HL-60 (cell line): ENCODE measurements around the gene BUD31.

Source experiments
- DNase-seq, 2 experiments: peaks; one replicate each; pipeline ENCODE4 v3.0.0-alpha.2; 2010 to 2020; ENCODE audit warnings: low read depth in 1 of 2, low spot score in 1 of 2
- H3K27ac ChIP-seq: fragments of 250-450 bp; sonication (Bioruptor Pico); replicated peaks from 2 replicates; pipeline ENCODE4 v1.5.1; 2020; ENCODE audit warnings: mild to moderate bottlenecking, moderate library complexity
- H3K27me3 ChIP-seq: fragments of 250-450 bp; sonication (Bioruptor Pico); 2 replicates; pipeline ENCODE4 v1.5.1; 2021; ENCODE audit warnings: mild to moderate bottlenecking, moderate library complexity; ENCODE audit not compliant: insufficient read depth, poor library complexity, severe bottlenecking
- H3K4me3 ChIP-seq: replicated peaks from 2 replicates; pipeline ENCODE4 v1.5.1; 2011; ENCODE audit warnings: mild to moderate bottlenecking, control low read depth, low read length; ENCODE audit not compliant: insufficient read depth
- GABPA ChIP-seq: IDR thresholded peaks from 2 replicates; pipeline ENCODE4 v1.6.1; 2012; ENCODE audit warnings: low read depth
- POLR2AphosphoS5 ChIP-seq: IDR thresholded peaks from 2 replicates; pipeline ENCODE4 v1.6.1; 2012; ENCODE audit warnings: low read depth
- SPI1 ChIP-seq: IDR thresholded peaks from 2 replicates; pipeline ENCODE4 v1.6.1; 2012; ENCODE audit warnings: low read depth, mild to moderate bottlenecking, borderline replicate concordance
- TF ChIP-seq, protein P1 (sequence below): IDR thresholded peaks from one replicate; pipeline ENCODE4 v1.5.1; 2011; ENCODE audit warnings: low read length, control low read depth, inconsistent platforms; ENCODE audit not compliant: insufficient read depth
- TF ChIP-seq, protein P2 (sequence below): IDR thresholded peaks from 2 replicates; pipeline ENCODE4 v1.6.1; 2012; ENCODE audit warnings: low read depth; ENCODE audit not compliant: insufficient replicate concordance

BUD31 gene

DNA sequence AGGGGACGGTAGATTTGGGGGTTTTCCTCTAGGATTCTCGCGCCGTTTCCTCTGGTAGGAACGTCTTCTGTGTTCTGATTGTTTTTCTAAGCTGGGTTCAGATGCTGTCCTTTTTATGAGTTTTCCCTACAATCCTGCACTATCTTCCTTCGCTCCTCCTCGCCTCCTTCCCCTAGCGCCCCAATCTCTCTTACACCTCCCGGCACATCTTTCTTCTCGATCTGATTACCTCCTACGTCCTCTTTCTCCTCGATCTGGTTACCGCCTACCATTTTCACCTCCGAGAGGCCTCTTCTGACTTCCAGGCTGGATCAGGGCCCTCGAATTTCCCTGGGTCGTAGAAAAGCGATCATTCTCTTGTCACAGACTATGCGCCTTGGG, 413 bp downstream of the BUD31 start:
- TF ChIP-seq POLR2AphosphoS5 (no peak), SPI1 (no peak), GABPA (no peak)
- TF ChIP-seq, protein P1, sequence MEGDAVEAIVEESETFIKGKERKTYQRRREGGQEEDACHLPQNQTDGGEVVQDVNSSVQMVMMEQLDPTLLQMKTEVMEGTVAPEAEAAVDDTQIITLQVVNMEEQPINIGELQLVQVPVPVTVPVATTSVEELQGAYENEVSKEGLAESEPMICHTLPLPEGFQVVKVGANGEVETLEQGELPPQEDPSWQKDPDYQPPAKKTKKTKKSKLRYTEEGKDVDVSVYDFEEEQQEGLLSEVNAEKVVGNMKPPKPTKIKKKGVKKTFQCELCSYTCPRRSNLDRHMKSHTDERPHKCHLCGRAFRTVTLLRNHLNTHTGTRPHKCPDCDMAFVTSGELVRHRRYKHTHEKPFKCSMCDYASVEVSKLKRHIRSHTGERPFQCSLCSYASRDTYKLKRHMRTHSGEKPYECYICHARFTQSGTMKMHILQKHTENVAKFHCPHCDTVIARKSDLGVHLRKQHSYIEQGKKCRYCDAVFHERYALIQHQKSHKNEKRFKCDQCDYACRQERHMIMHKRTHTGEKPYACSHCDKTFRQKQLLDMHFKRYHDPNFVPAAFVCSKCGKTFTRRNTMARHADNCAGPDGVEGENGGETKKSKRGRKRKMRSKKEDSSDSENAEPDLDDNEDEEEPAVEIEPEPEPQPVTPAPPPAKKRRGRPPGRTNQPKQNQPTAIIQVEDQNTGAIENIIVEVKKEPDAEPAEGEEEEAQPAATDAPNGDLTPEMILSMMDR: no peak
- TF ChIP-seq, protein P2, sequence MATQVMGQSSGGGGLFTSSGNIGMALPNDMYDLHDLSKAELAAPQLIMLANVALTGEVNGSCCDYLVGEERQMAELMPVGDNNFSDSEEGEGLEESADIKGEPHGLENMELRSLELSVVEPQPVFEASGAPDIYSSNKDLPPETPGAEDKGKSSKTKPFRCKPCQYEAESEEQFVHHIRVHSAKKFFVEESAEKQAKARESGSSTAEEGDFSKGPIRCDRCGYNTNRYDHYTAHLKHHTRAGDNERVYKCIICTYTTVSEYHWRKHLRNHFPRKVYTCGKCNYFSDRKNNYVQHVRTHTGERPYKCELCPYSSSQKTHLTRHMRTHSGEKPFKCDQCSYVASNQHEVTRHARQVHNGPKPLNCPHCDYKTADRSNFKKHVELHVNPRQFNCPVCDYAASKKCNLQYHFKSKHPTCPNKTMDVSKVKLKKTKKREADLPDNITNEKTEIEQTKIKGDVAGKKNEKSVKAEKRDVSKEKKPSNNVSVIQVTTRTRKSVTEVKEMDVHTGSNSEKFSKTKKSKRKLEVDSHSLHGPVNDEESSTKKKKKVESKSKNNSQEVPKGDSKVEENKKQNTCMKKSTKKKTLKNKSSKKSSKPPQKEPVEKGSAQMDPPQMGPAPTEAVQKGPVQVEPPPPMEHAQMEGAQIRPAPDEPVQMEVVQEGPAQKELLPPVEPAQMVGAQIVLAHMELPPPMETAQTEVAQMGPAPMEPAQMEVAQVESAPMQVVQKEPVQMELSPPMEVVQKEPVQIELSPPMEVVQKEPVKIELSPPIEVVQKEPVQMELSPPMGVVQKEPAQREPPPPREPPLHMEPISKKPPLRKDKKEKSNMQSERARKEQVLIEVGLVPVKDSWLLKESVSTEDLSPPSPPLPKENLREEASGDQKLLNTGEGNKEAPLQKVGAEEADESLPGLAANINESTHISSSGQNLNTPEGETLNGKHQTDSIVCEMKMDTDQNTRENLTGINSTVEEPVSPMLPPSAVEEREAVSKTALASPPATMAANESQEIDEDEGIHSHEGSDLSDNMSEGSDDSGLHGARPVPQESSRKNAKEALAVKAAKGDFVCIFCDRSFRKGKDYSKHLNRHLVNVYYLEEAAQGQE: no peak
- Histone ChIP-seq H3K4me3 (peak overlapping the region; percentile 88), H3K27me3 (no peaks in the 10 kb centered on the region), H3K27ac (peak overlapping the region; percentile 99)
- DNase-seq: peak in 1 of 2 experiments; percentile 12

DNA sequence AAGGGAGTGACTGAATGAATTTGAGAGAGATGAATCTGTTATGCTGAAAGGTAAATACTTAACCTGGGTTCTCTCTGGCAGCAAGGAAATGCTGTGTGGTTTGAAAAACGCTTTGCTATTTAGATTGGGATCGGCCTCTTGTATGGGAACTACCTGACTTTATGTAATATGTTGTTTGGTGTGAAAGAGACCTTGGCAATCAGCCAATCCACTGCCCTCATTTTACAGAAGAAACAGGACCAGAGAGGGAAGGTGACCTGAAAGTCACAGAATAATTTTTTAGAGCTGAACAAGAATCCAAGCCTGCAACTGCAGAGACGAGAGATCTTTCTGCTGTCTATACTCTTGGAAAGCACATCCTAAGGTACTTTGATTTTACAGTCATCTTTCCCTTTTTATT, 1.0 kb downstream of the BUD31 start:
- Histone ChIP-seq H3K27ac (peak overlapping the region; percentile 99), H3K27me3 (no peaks in the 10 kb centered on the region), H3K4me3 (peak overlapping the region; percentile 88)
- DNase-seq: peak in 1 of 2 experiments; percentile 28
- no peak for TF ChIP-seq POLR2AphosphoS5
- TF ChIP-seq, protein P2: no peak
- TF ChIP-seq SPI1: no peak
- TF ChIP-seq, protein P1: no peak
- no peak for TF ChIP-seq GABPA

DNA sequence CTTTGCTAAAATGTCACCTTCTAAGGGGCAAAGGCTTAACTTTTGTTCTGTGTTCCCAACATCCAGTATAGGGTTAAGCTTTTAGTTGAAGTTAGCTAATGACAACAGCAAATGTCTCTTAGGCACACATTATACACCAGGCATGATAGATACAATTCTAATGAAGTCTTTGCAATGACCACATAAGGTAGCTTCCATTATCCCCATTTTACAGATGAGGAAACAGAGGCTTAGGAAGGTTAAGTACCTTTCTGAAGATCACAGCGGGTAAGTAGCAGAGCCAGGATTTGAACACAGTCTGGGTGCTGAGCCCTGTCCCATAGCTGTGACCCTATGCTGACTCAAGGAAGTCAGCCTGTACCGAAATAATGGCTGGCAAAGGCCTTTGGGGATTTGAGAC, 1.9 kb downstream of the BUD31 start:
- H3K27ac ChIP-seq: no peak overlapping the region
- no peak overlapping the region for H3K4me3 ChIP-seq
- TF ChIP-seq SPI1 (no peak), GABPA (no peak), POLR2AphosphoS5 (no peak)
- TF ChIP-seq, protein P2: no peak
- TF ChIP-seq, protein P1: no peak

More for the DNA sequence above, 1.9 kb downstream of the BUD31 start:
- no peak for DNase-seq
- no peaks in the 10 kb centered on the region for H3K27me3 ChIP-seq
